Epithelial cell of proximal tubule (primary cell): ENCODE results near the gene ASMTL. TPM values are rescaled to one million over a fixed set of nuclear protein-coding genes. Genes with fewer than 3 reads are reported as not detected.
"Not testable (repeated sequence)": the region's sequence is repeated elsewhere in the genome, so short reads cannot be mapped to it uniquely, and the experiment has no call there.

ENCODE experiments used
- DNase-seq: peaks from one replicate; pipeline ENCODE4 v3.0.0-alpha.2; 2011; ENCODE audit warnings: low read depth
- H3K4me3 ChIP-seq: 2 replicates; pipeline ENCODE4 v1.5.1; 2011; ENCODE audit warnings: low read depth, mild to moderate bottlenecking, low read length
- CTCF ChIP-seq: conservative IDR thresholded peaks from 2 replicates; pipeline ENCODE4 v1.5.1; 2012; ENCODE audit warnings: low read depth, mild to moderate bottlenecking, low read length
- total RNA-seq: library from RNA; depleted of rRNA; stranded (reverse); fragments of >200 nt; gene quantifications from 2 replicates; pipeline ENCODE4 v1.2.3, GENCODE V29; 2015

ASMTL gene
- total RNA-seq, 1 donor from 2014 or later, result 14.4 TPM

- no peak for TF ChIP-seq CTCF
- DNase-seq, result no peak
- no peak overlapping the region for H3K4me3 ChIP-seq
Observed at GRCh38 chrX:1378306-1378759, 74.4 kb downstream of the ASMTL start.

GRCh38 chrX:1368385-1368698 lies 84.4 kb downstream of the ASMTL start:
- no peak overlapping the region for H3K4me3 ChIP-seq
- TF ChIP-seq CTCF, result no peak
- no peak for DNase-seq

GRCh38 chrX:1366363-1366762 lies 86.3 kb downstream of the ASMTL start:
- not testable (repeated sequence) for DNase-seq, H3K4me3 ChIP-seq

GRCh38 chrX:1361910-1362309 lies 90.8 kb downstream of the ASMTL start:
- TF ChIP-seq CTCF, result no peak
- DNase-seq, result no peak
- no peak overlapping the region for H3K4me3 ChIP-seq

GRCh38 chrX:1361275-1361674 lies 91.4 kb downstream of the ASMTL start:
- no peak for TF ChIP-seq CTCF
- H3K4me3 ChIP-seq, result no peak overlapping the region
- no peak for DNase-seq

- no peak for DNase-seq
- no peak for TF ChIP-seq CTCF
- H3K4me3 ChIP-seq, result no peak overlapping the region
Observed at GRCh38 chrX:1360171-1360570, 92.5 kb downstream of the ASMTL start.

- TF ChIP-seq CTCF, result no peak
- no peak for DNase-seq
- no peak overlapping the region for H3K4me3 ChIP-seq
Observed at GRCh38 chrX:1359477-1359873, 93.2 kb downstream of the ASMTL start.

- TF ChIP-seq CTCF, result no peak
Observed at GRCh38 chrX:1358793-1359476, 93.8 kb downstream of the ASMTL start.

More at GRCh38 chrX:1358793-1359476, 93.8 kb downstream of the ASMTL start:
- H3K4me3 ChIP-seq, result no peak overlapping the region
- no peak for DNase-seq
